K562 (cell line): ENCODE measurements around the gene CFAP298. TPM values are rescaled to one million over a fixed set of nuclear protein-coding genes. Genes with fewer than 3 reads are reported as not detected.

Experiments used
- ATAC-seq: fragments of 200-7000 bp; cut with Tn5 transposase; 3 replicates; pipeline ENCODE4 v1.9.1; 2020; ENCODE audit warnings: moderate library complexity
- BruUV-seq: library from RNA; stranded (reverse); fragments of 400-500 nt; replicated peaks from 2 replicates; lab custom pipeline; 2021; lab: Mats Ljungman, UMichigan
- CTCF ChIA-PET: fragments of 300-600 bp; formaldehyde crosslinking; extraction: SDS; loops from one replicate; lab custom pipeline; 2021; ENCODE audit warnings: low intra/inter-chr PET ratio; lab: Yijun Ruan, JAX
- POLR2A ChIA-PET: fragments of 300-600, 350-650 bp; sonication (Branson Sonifier 250); formaldehyde crosslinking; extraction: SDS; loops from one replicate; lab custom pipeline; 2021; ENCODE audit warnings: antibody characterized with exemption, inconsistent platforms; lab: Yijun Ruan, JAX
- DNase-seq, 4 experiments: peaks; one replicate each; pipeline versions ENCODE4 v3.0.0 to v3.0.0-alpha.2; 2011 to 2018; ENCODE audit warnings: low spot score in 3 of 4, mixed read lengths in 3 of 4; ENCODE audit errors: extremely low read depth in 1 of 4
- FAIRE-seq: peaks from 2 replicates; lab custom pipeline; 2011; peaks lifted over from hg19 to GRCh38; lab: Jason Lieb, UNC
- H2AFZ ChIP-seq: 2 replicates; pipeline ENCODE4 v1.6.0; 2011; ENCODE audit warnings: low read depth, low read length, control low read depth, inconsistent platforms
- H3K27ac ChIP-seq: fragments of 200-600 bp; 3 replicates; pipeline ENCODE4 v1.8.0; 2011; ENCODE audit warnings: low read depth, mild to moderate bottlenecking, control low read depth, inconsistent platforms, low read length, moderate library complexity, mixed read lengths; ENCODE audit errors: extremely low read depth
- H3K27me3 ChIP-seq, 2 experiments: fragments of 300-600 bp in 1 of 2; 2 replicates in 1 of 2; 3 replicates in 1 of 2; pipeline versions ENCODE4 v1.6.0 to v1.8.0; 2011; ENCODE audit warnings: inconsistent platforms in 2 of 2, low read length in 2 of 2, mild to moderate bottlenecking in 1 of 2, mixed read lengths in 1 of 2, moderate library complexity in 1 of 2; ENCODE audit not compliant: control insufficient read depth in 2 of 2, insufficient read depth in 2 of 2
- H3K36me3 ChIP-seq: fragments of 300-600 bp; 3 replicates; pipeline ENCODE4 v1.8.0; 2011; ENCODE audit warnings: mild to moderate bottlenecking, low read length, inconsistent platforms; ENCODE audit not compliant: control insufficient read depth, insufficient read depth
- H3K4me1 ChIP-seq, 2 experiments: fragments of 200-600 bp in 1 of 2; replicated peaks in 1 of 2; 2 replicates in 1 of 2; 3 replicates in 1 of 2; pipeline versions ENCODE4 v1.5.1 to v1.8.0; 2011; ENCODE audit warnings: inconsistent platforms in 2 of 2, low read length in 2 of 2, mild to moderate bottlenecking in 1 of 2, mixed read lengths in 1 of 2, moderate library complexity in 1 of 2; ENCODE audit not compliant: control insufficient read depth in 2 of 2, insufficient read depth in 2 of 2
- H3K4me2 ChIP-seq: 2 replicates; pipeline ENCODE4 v1.6.1; 2011; ENCODE audit warnings: low read length, control low read depth, inconsistent platforms, mixed read lengths; ENCODE audit not compliant: insufficient read depth
- H3K4me3 ChIP-seq: fragments of 200-600 bp; sonication (generic), shearing (Covaris generic); 2 replicates; pipeline ENCODE4 v1.5.1; 2016; ENCODE audit warnings: control low read depth, inconsistent platforms
- H3K79me2 ChIP-seq: fragments of 200-600 bp; 3 replicates; pipeline ENCODE4 v1.8.0; 2011; ENCODE audit warnings: low read length, inconsistent platforms; ENCODE audit not compliant: control insufficient read depth, insufficient read depth
- H3K9ac ChIP-seq, 2 experiments: 2 replicates each; pipeline versions ENCODE4 v1.6.0 to v1.6.1; 2011; ENCODE audit warnings: low read depth in 2 of 2, low read length in 2 of 2, control low read depth in 1 of 2, inconsistent platforms in 1 of 2, mild to moderate bottlenecking in 1 of 2, mixed read lengths in 1 of 2; ENCODE audit not compliant: insufficient read depth in 1 of 2
- H3K9me1 ChIP-seq: one replicate; pipeline ENCODE4 v1.6.0; 2011; ENCODE audit warnings: inconsistent platforms, mild to moderate bottlenecking, low read length, moderate library complexity; ENCODE audit not compliant: control insufficient read depth, insufficient read depth
- H3K9me3 ChIP-seq: replicated peaks from 2 replicates; pipeline ENCODE4 v1.5.1; 2011; ENCODE audit warnings: low read depth, low read length, inconsistent platforms; ENCODE audit not compliant: control insufficient read depth, insufficient read depth
- H4K20me1 ChIP-seq: replicated peaks from 2 replicates; pipeline ENCODE4 v1.6.1; 2011; ENCODE audit warnings: low read length, inconsistent platforms, mixed read lengths; ENCODE audit not compliant: control insufficient read depth, insufficient read depth
- FOSL1 ChIP-seq: fragments of 200-800 bp; sonication (Bioruptor generic); conservative IDR thresholded peaks from 2 replicates; pipeline ENCODE4 v1.6.1; 2016; ENCODE audit warnings: missing genetic modification characterization, missing compliant biosample characterization
- JUN ChIP-seq, 2 experiments: sonication (generic) in 1 of 2; formaldehyde crosslinking in 1 of 2; IDR thresholded peaks; 2 replicates each; pipeline versions ENCODE4 v1.6.1 to v1.8.0; 2012 to 2022; ENCODE audit warnings: borderline replicate concordance in 2 of 2, mild to moderate bottlenecking in 2 of 2, improper control_type of control experiment in 1 of 2, low read depth in 1 of 2, low read length in 1 of 2, missing genetic modification reagents in 1 of 2
- JUND ChIP-seq, 2 experiments: IDR thresholded peaks; 2 replicates in 1 of 2; 3 replicates in 1 of 2; pipeline ENCODE4 v1.6.1; 2011; ENCODE audit warnings: borderline replicate concordance in 2 of 2, low read depth in 2 of 2, low read length in 2 of 2, improper control_type of control experiment in 1 of 2, missing biosample characterization in 1 of 2, missing genetic modification characterization in 1 of 2, missing genetic modification reagents in 1 of 2
- PCBP2 ChIP-seq: fragments of 200-400 bp; formaldehyde crosslinking; IDR thresholded peaks from 2 replicates; pipeline ENCODE4 v1.6.1; 2018; ENCODE audit warnings: low read length, low read depth, mild to moderate bottlenecking, moderate library complexity; ENCODE audit not compliant: poor library complexity, severe bottlenecking
- TAF1 ChIP-seq: IDR thresholded peaks from 2 replicates; pipeline ENCODE4 v1.6.1; 2011; ENCODE audit warnings: mild to moderate bottlenecking, low read length, moderate library complexity; ENCODE audit not compliant: insufficient read depth, control insufficient read depth, severe bottlenecking; ENCODE audit errors: extremely low read depth
- TOE1 ChIP-seq, 2 experiments: fragments of 450-650 bp in 1 of 2; sonication (generic) in 1 of 2; formaldehyde crosslinking in 1 of 2; IDR thresholded peaks; 2 replicates each; pipeline versions ENCODE4 v1.7.1 to v1.8.0; 2016 to 2022; ENCODE audit warnings: borderline replicate concordance in 2 of 2, mild to moderate bottlenecking in 2 of 2, antibody characterized with exemption in 1 of 2, inconsistent platforms in 1 of 2, low read depth in 1 of 2, missing genetic modification reagents in 1 of 2, moderate library complexity in 1 of 2
- ZNF274 ChIP-seq: IDR thresholded peaks from 2 replicates; pipeline ENCODE4 v1.6.1; 2011; ENCODE audit warnings: low read depth, mild to moderate bottlenecking, low read length, moderate library complexity, borderline replicate concordance
- WGBS: fragments of 100-300 bp; shearing (Covaris generic); methylation state at CpG from one replicate; pipeline ENCODE4 v1.1.6; 2016; ENCODE audit warnings: low coverage, mixed read lengths; ENCODE audit not compliant: insufficient coverage; ENCODE audit errors: missing lambda C conversion rate; 5-methylcytosine and 5-hydroxymethylcytosine counted together
- in situ Hi-C: fragments of 300-500 bp; cut with MboI; formaldehyde crosslinking; loops from 4 replicates; pipeline ENCODE4 v1.15.0; 2018; ENCODE audit warnings: inconsistent platforms, mixed read lengths
- intact Hi-C: fragments of 100-400 bp; cut with micrococcal nuclease; formaldehyde crosslinking; loops from 2 replicates; pipeline ENCODE4 v1.14.2; 2022
- polyA plus RNA-seq, 8 experiments: library from polyadenylated mRNA; depleted of rRNA in 4 of 8; stranded (reverse) in 5 of 8; unstranded in 3 of 8; fragments of >200 nt; fragmentation: Nextera tagmentation in 2 of 8; fragmentation: Illumina TruSeq in 1 of 8; extraction: Ambion mirVana in 2 of 8; extraction: Trizol in 1 of 8; gene quantifications; 2 replicates each; pipeline versions ENCODE4 v1.2.1 to v1.2.3, GENCODE V29; 2011 to 2014; ENCODE audit warnings: inconsistent platforms in 1 of 8, missing spikeins in 1 of 8
- total RNA-seq, 7 experiments: library from RNA; depleted of rRNA in 6 of 7; stranded (reverse); fragments of >200 nt in 6 of 7; fragmentation: Illumina TruSeq in 2 of 7; extraction: Trizol in 2 of 7; gene quantifications; 2 replicates each; pipeline versions ENCODE4 v1.2.1 to v1.2.3, GENCODE V29; 2011 to 2021; ENCODE audit warnings: low replicate concordance in 1 of 7
- TF ChIP-seq, protein P1 (sequence below), 2 experiments: fragments of 450-650 bp in 1 of 2; sonication (generic) in 1 of 2; formaldehyde crosslinking in 1 of 2; IDR thresholded peaks in 1 of 2; conservative IDR thresholded peaks in 1 of 2; 2 replicates each; pipeline versions ENCODE4 v1.6.1 to v1.8.1; 2016 to 2023; ENCODE audit warnings: mild to moderate bottlenecking in 2 of 2, moderate library complexity in 2 of 2, inconsistent platforms in 1 of 2, missing genetic modification reagents in 1 of 2

CFAP298 gene
- total and polyA plus RNA-seq, 9 of the 15 experiments (the other 6 are each of a cell fraction or from before 2014, with no cell fraction given): 31.4 to 178 (median 89.7) TPM

DNA sequence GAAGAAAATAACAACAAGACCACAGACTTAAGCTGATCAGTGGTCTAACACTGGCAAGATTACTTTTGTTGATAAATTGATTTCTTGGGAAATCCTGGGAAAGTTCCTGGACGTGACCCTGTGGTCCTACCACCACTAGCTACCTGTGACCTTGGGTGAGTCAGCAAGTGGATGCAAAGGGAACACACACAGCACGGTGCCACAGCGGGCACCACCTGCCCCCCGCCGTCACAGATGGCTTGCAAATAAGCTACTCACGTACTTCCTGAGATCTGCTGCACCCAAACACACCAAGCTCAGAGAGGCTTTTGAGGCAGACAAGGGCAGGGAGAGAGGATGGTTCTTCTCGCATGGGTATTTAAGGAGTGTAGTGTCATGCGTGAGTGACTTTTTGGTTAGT is 12.7 kb downstream of the CFAP298 start (continued):
- no peak for TF ChIP-seq PCBP2

DNA sequence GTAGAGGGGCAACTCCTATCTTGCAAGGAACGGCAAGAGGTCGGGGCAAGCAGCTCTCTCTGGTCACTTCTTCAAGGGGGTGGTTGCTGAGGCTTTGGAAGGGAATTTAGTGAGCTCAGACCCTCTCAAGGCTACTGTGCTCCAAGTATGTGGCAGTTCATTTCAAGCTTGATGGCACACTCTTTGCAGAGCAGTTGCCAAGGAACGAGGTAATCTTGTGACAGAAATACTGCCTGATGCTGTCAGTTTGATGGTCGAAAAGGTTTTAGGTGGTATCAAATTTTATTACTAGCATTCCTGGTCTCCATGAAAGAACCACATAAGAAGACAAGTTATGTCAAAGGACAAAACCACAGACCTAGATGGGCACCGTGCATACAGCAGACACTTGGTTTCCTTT is 13.1 kb downstream of the CFAP298 start:
- no peak for TF ChIP-seq ZNF274
- TF ChIP-seq, all 486 proteins: peak for 0
- peaks cover 49% of the 10 kb centered on the region for H3K36me3 ChIP-seq
- no TSS peak for BruUV-seq
- WGBS: 89% methylated on average over 5 of the region's 5 CpGs
- no peak overlapping the region for H3K4me2 ChIP-seq
- H4K20me1 ChIP-seq: no peaks in the 10 kb centered on the region
- in situ Hi-C loops (no loop called here), intact Hi-C loops (no loop called here)
- no peak overlapping the region for H3K4me3 ChIP-seq
- H2AFZ ChIP-seq: no peak overlapping the region
- H3K27me3 ChIP-seq: no peaks in the 10 kb centered on the region
- no peaks in the 10 kb centered on the region for H3K9me3 ChIP-seq
- H3K79me2 ChIP-seq: no peaks in the 10 kb centered on the region
- no peak for DNase-seq
- H3K27ac ChIP-seq: no peak overlapping the region
- FAIRE-seq: no peak
- ChIA-PET CTCF (no interaction called here), POLR2A (interaction anchor here (0.5 to 1.5 kb wide), 5 partner anchors 9 to 196 kb away, joined by 3 to 12 read pairs (median 3); partner anchors contain the start of gene CFAP298)
- no peaks in the 10 kb centered on the region for H3K9me1 ChIP-seq
- H3K9ac ChIP-seq: no peak overlapping the region
- ATAC-seq: no peak
- no peaks in the 10 kb centered on the region for H3K4me1 ChIP-seq

GRCh38 chr21:32597205-32597604 is 15.0 kb downstream of the CFAP298 start:
- ChIA-PET CTCF (no interaction called here), POLR2A (interaction anchor here (0.6 kb wide), 1 partner anchor 8 kb away, joined by 3 read pairs; no protein-coding TSS in a partner anchor)
- in situ Hi-C loops: no loop called here
- Histone ChIP-seq H3K27me3 (no peaks in the 10 kb centered on the region), H2AFZ (no peak overlapping the region), H3K4me1 (no peaks in the 10 kb centered on the region), H3K27ac (no peak overlapping the region), H3K9me3 (no peaks in the 10 kb centered on the region), H3K79me2 (no peaks in the 10 kb centered on the region), H4K20me1 (no peaks in the 10 kb centered on the region), H3K4me3 (no peak overlapping the region), H3K9ac (no peak overlapping the region), H3K4me2 (no peak overlapping the region), H3K9me1 (no peaks in the 10 kb centered on the region), H3K36me3 (peaks cover 30% of the 10 kb centered on the region)
- no TSS peak for BruUV-seq
- no peak for ATAC-seq
- TF ChIP-seq JUN (IDR thresholded peaks at IDR 0.05; ENCODE audit: borderline replicate concordance, low read depth, low read length): 0 out of 2 replicates have a peak, but pooled peaks have one; percentile 30
- TF ChIP-seq JUN (CRISPR knock-in tag; IDR thresholded peaks at IDR 0.05; ENCODE audit: borderline replicate concordance): no peak
- TF ChIP-seq TAF1: no peak
- TF ChIP-seq FOSL1: peak; percentile 78
- TF ChIP-seq TOE1 (IDR thresholded peaks at IDR 0.05; ENCODE audit: borderline replicate concordance): no peak
- no peak for TF ChIP-seq TOE1 (CRISPR knock-in tag; IDR thresholded peaks at IDR 0.05; ENCODE audit: borderline replicate concordance, low read depth)
- TF ChIP-seq, protein P1, sequence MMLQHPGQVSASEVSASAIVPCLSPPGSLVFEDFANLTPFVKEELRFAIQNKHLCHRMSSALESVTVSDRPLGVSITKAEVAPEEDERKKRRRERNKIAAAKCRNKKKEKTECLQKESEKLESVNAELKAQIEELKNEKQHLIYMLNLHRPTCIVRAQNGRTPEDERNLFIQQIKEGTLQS (IDR thresholded peaks at IDR 0.05): peak; percentile 40; the same call in 1 of the 2 replicates
- TF ChIP-seq, protein P1 (CRISPR knock-in tag; conservative IDR thresholded peaks at IDR 0.05): no peak
- TF ChIP-seq JUND (IDR thresholded peaks at IDR 0.05; ENCODE audit: borderline replicate concordance, low read depth, low read length): peak; percentile 6; the same call in 1 of the 2 replicates
- no peak for TF ChIP-seq JUND (tag; IDR thresholded peaks at IDR 0.05; ENCODE audit: borderline replicate concordance, low read depth, low read length)
- 55% methylated on average over 6 of the region's 6 CpGs for WGBS
- DNase-seq: no peak
- intact Hi-C loops: no loop called here
- FAIRE-seq: no peak
